HG03280 (cell line): Measurements from ENCODE around the gene PLXDC2.

ENCODE experiments used
- ATAC-seq: cut with Tn5 transposase; IDR thresholded peaks from one replicate; pipeline ENCODE4 v1.9.1; 2021; ENCODE audit warnings: mild to moderate bottlenecking, moderate library complexity; ENCODE audit not compliant: unreplicated experiment

The PLXDC2 gene

DNA sequence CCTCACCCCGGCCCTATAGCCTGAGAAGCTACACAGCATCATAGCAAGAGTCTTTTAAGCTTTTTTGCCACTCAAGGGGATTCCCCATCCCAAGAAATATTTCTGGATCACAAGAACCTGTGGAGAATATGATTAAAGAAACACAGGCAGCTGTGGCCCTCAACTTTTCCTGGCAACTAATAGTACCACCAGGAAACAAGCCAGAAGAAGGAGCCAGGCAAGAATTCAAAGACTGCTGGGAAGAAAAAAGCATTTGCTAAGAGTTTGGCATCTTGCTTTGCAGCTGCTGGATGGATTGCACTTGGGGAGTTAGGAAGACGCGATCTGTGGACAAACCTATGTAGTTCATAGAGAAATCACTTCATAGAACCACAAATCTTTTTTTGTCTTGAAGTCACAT lies 437.8 kb downstream of the PLXDC2 start:
- ATAC-seq: no peak

- no peak for ATAC-seq
Observed at GRCh38 chr10:20254497-20254896, 438.3 kb downstream of the PLXDC2 start.

DNA sequence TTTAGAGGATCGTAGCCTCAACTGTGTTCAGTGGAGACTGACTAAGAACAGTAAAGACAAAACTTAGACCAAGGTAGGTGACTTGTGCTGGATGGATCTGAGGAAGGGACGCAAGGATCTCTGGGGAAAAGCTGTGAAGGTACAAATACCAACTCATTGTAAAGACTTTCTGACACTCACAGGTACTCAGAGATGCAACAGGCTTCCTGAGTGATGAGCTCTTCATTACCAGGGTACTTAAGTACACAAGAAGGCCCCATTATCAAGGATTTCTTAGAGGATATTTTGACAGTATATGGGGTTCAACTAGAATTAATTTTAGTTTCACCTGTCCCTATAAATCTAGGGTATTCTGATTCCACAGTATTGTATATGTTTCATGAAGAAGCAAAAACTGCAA lies 440.7 kb downstream of the PLXDC2 start:
- no peak for ATAC-seq

DNA sequence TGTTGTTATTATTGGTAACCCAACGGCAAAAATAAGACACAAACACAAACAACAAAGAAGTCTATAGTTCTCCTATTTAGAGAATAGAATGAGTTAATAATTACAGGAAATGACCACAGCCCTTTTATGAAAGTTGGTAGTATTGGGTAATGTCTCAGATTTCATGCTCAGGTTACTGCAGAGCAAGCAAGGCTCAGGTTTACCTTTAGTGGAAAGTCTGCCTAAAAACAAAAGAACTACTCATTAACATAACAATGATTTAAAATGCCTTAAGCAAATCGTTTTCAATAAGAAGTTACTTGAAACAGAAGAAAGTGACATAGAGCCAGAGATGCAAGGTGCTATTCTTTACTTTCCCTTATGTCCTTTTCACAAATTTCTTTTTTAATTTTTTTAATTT lies 441.2 kb downstream of the PLXDC2 start:
- no peak for ATAC-seq

- no peak for ATAC-seq
Observed at GRCh38 chr10:20265146-20265545, 448.9 kb downstream of the PLXDC2 start.

GRCh38 chr10:20267734-20268133 lies 451.5 kb downstream of the PLXDC2 start:
- no peak for ATAC-seq

- no peak for ATAC-seq
Observed at GRCh38 chr10:20271490-20271889, 455.3 kb downstream of the PLXDC2 start.

- no peak for ATAC-seq
Observed at GRCh38 chr10:20272608-20273007, 456.4 kb downstream of the PLXDC2 start.

GRCh38 chr10:20274571-20274970 lies 458.3 kb downstream of the PLXDC2 start:
- no peak for ATAC-seq

DNA sequence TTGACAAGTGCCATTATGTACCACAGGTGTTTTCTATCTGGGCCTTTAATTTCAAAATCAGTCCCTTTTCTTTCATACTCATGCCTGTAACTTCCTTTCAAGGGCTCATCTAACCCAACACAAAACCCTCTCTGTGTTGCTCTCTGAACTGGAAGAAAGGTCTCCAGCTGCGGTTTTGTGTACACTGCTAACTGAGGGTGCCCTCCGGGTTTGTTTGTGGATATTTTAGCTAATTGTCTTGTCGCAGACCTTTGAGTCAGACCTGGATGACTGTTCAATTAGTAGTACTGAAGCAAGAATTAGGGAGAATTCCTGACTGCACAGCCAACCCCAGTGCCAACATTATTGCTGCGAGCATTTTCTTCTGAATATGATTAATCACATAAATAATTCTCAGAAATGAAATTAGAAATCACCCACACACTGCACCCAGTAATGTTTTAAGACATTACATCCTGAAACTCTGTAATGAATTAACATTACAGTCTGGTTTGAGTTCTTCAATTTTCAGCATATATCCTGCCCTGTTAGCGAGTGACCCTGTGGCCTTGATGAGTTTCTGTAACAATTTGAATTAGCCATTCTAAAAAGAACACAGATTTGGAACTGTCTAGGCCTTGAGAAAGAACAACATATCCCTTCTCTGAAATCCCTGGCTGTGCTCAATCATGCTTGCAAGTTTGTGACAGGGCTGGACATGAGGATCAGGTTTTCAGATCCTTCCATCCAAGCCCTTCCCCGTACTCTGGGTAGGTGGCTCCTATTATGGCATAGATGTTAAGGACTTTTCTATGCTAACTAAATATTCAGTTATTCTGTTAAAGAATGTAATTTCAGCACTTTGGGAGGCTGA lies 460.1 kb downstream of the PLXDC2 start:
- ATAC-seq: no peak

DNA sequence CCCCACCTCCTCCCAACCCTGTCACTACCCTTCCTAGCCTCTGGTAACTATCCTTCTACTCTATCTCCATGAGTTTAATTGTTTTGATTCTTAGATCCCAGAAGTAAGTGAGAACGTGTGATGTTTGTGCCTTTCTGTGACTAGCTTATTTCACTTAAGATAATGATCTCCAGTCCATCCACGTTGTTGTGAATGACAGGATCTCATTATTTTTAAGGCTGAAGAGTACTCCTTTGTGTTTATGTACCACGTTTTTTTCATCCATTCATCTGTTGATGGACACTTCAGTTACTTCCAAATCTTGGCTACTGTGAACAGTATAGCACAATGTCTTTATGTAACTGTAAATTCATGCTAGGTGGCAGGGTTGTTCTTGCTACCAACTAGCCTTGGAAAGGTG lies 461.6 kb downstream of the PLXDC2 start:
- no peak for ATAC-seq

- no peak for ATAC-seq
Observed at GRCh38 chr10:20281579-20281978, 465.3 kb downstream of the PLXDC2 start.

DNA sequence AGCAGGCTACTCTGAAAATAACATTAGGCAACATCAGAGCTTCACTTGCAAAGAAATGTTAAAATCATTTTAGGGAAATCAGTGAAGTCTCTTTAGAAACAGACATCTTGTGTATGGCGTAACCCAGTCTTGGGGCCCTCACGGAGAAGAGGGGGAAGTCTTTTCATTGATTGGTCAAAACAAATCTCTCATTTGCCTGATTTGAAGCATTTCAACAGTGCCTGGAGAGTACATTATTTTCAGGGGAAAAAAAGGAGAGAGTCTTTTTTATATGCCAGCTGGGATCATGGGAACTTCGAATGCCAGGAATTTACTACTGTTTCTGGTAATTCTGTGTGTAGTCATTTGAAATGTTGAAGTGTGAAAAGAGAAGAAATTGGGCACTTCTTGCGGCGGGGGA lies 471.4 kb downstream of the PLXDC2 start:
- no peak for ATAC-seq

GRCh38 chr10:20288060-20288459 lies 471.8 kb downstream of the PLXDC2 start:
- no peak for ATAC-seq

GRCh38 chr10:20289070-20289828 lies 473.0 kb downstream of the PLXDC2 start:
- ATAC-seq: no peak

- no peak for ATAC-seq
Observed at GRCh38 chr10:20298417-20298816, 482.2 kb downstream of the PLXDC2 start.

DNA sequence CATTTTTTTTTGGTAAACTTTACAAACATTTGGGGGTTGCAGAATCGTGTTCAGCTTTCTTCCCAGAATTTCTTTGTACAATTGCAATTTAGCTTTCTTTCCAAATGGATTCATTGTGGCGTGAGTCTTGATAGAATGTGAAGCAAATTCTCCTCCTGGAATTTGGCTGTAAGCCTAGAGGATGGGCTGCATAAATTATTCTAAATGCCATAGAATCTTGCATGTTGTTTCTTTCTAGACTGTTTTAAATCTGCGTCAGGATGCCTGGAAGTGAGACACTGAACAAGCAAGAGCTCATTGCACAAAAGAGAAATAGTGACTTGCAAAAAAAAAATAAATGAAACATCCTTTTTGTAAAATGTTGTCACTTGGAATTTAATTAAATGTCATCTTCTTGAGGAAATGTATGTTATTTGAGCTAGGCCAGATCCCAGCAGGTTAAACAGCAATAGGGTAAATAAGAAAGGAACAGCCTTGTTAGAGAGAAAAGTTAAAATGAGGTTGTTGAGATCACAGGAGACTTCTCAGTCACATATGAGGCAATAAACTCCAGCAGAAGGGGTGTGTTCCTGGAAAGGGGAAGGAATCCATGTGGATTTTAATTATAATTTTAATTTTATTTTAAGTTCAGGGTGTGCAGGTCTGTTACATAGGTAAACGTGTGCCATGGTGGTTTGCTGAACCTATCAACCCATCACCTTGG lies 483.0 kb downstream of the PLXDC2 start:
- no peak for ATAC-seq

- no peak for ATAC-seq
Observed at GRCh38 chr10:20300735-20301134, 484.5 kb downstream of the PLXDC2 start.

GRCh38 chr10:20302033-20302432 lies 485.8 kb downstream of the PLXDC2 start:
- no peak for ATAC-seq

DNA sequence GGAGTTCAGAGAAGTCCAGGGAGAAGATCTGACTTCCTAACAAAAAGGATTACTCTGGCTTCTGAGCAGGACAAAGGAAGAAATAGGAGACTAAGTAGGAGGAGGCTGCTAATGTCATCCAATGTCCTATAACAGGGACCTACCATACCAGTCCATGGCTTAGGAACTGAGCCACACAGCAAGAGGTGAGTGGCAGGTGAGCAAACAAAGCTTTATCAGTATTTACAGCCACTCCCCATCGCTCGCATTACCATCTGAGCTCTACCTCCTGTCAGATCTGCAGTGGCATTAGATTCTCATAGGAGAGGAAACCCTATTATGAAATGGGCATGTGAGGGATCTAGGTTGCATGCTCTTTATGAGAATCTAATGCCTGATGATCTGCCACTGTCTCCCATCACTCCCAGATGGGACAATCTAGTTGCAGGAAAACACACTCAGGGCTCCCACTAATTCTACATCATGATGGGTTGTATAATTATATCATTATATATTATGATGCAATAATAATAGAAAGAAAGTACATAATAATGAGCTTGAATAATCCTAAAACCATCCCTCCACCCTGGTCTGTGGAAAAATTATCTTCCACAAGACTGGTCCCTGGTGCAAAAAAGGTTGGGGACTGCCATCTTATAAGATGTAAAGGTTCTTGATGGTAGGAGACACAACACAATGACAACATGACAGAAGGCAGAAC lies 487.4 kb downstream of the PLXDC2 start:
- ATAC-seq: no peak

- ATAC-seq: no peak
Observed at GRCh38 chr10:20313665-20314064, 497.4 kb downstream of the PLXDC2 start.
